GM13977 (cell line): Measurements from ENCODE around the gene CYTH3.

ENCODE experiments used
- DNase-seq: peaks from one replicate; pipeline ENCODE4 v3.0.0; 2012; ENCODE audit warnings: low spot score
- CTCF ChIP-seq: IDR thresholded peaks from 2 replicates; pipeline ENCODE4 v1.5.1; 2012; ENCODE audit warnings: mild to moderate bottlenecking, control low read depth; ENCODE audit not compliant: insufficient read depth; ENCODE audit errors: extremely low read depth, missing control alignments
- in situ Hi-C: fragments of 300-500 bp; cut with MboI; formaldehyde crosslinking; loops from one replicate; pipeline ENCODE4 v1.12.0; 2022; ENCODE audit warnings: low sequenced_read_pairs, low pct_unique_long_range_greater_than_20kb, mixed read lengths, inconsistent platforms; ENCODE audit not compliant: unreplicated experiment

The CYTH3 gene

GRCh38 chr7:6268023-6268900 lies 4.2 kb downstream of the CYTH3 start:
- TF ChIP-seq CTCF: no peak
- no peak for DNase-seq
- in situ Hi-C loops: no loop called here

GRCh38 chr7:6266699-6267098 lies 5.7 kb downstream of the CYTH3 start:
- in situ Hi-C loops: no loop called here

GRCh38 chr7:6262221-6262620 lies 10.2 kb downstream of the CYTH3 start:
- TF ChIP-seq CTCF: no peak
- in situ Hi-C loops: no loop called here
- DNase-seq: no peak

More at GRCh38 chr7:6266699-6267098, 5.7 kb downstream of the CYTH3 start:
- no peak for DNase-seq
- no peak for TF ChIP-seq CTCF

GRCh38 chr7:6261699-6262098 lies 10.7 kb downstream of the CYTH3 start:
- DNase-seq: no peak
- TF ChIP-seq CTCF: no peak
- in situ Hi-C loops: no loop called here

GRCh38 chr7:6260291-6261187 lies 11.9 kb downstream of the CYTH3 start:
- DNase-seq: no peak
- TF ChIP-seq CTCF: no peak
- in situ Hi-C loops: no loop called here

- in situ Hi-C loops: no loop called here
- no peak for TF ChIP-seq CTCF
- DNase-seq: no peak
Measured at GRCh38 chr7:6259257-6259656, 13.2 kb downstream of the CYTH3 start.
